GM23338 (cell line): ENCODE results near the gene SPG7. TPM values are rescaled to one million over a fixed set of nuclear protein-coding genes. Genes with fewer than 3 reads are reported as not detected.

Experiments used
- ATAC-seq: fragments of 200-7000 bp; cut with Tn5 transposase; 3 replicates; pipeline ENCODE4 v1.9.1; 2020
- DNase-seq: peaks from one replicate; pipeline ENCODE4 v3.0.0-alpha.2; 2015; ENCODE audit warnings: low spot score
- H2AFZ ChIP-seq: fragments of 200-600 bp; sonication (generic); 2 replicates; pipeline ENCODE4 v1.8.0; 2016; ENCODE audit warnings: antibody characterized with exemption, mild to moderate bottlenecking, moderate library complexity
- H3F3A ChIP-seq: fragments of 200-600 bp; sonication (generic); replicated peaks from 2 replicates; pipeline ENCODE4 v1.8.0; 2017; ENCODE audit warnings: antibody characterized with exemption, mixed run types, low read depth
- H3K27ac ChIP-seq: fragments of 200-600 bp; sonication (generic); 2 replicates; pipeline ENCODE4 v1.6.1; 2016; ENCODE audit warnings: low read depth
- H3K27me3 ChIP-seq: fragments of 200-600 bp; sonication (generic); 2 replicates; pipeline ENCODE4 v1.8.0; 2016; ENCODE audit warnings: mild to moderate bottlenecking, mixed run types, moderate library complexity; ENCODE audit not compliant: insufficient read depth
- H3K36me3 ChIP-seq: fragments of 200-600 bp; sonication (generic); 2 replicates; pipeline ENCODE4 v1.8.0; 2016; ENCODE audit warnings: mild to moderate bottlenecking; ENCODE audit not compliant: insufficient read depth
- H3K4me1 ChIP-seq: fragments of 200-600 bp; sonication (generic); 2 replicates; pipeline ENCODE4 v1.8.0; 2016; ENCODE audit warnings: mild to moderate bottlenecking, moderate library complexity; ENCODE audit not compliant: insufficient read depth
- H3K4me2 ChIP-seq: fragments of 200-600 bp; sonication (generic); 2 replicates; pipeline ENCODE4 v1.7.1; 2017; ENCODE audit warnings: mixed run types
- H3K4me3 ChIP-seq: fragments of 200-600 bp; sonication (generic); 2 replicates; pipeline ENCODE4 v1.6.1; 2016; ENCODE audit warnings: mixed run types
- H3K79me2 ChIP-seq: fragments of 200-600 bp; sonication (generic); replicated peaks from 2 replicates; pipeline ENCODE4 v1.8.0; 2017; ENCODE audit warnings: mild to moderate bottlenecking; ENCODE audit not compliant: insufficient read depth
- H3K9me2 ChIP-seq: fragments of 200-600 bp; sonication (generic); 2 replicates; pipeline ENCODE4 v1.8.0; 2017; ENCODE audit not compliant: insufficient read depth
- H4K20me1 ChIP-seq: fragments of 200-600 bp; sonication (generic); replicated peaks from 2 replicates; pipeline ENCODE4 v1.8.0; 2017; ENCODE audit warnings: mild to moderate bottlenecking; ENCODE audit not compliant: insufficient read depth
- H3K27ac Mint-ChIP-seq: 2 replicates; pipeline ENCODE4 v1.8.0; 2020; ENCODE audit warnings: inconsistent platforms, mild to moderate bottlenecking, moderate library complexity, mixed read lengths
- H3K27me3 Mint-ChIP-seq: 3 replicates; pipeline ENCODE4 v1.8.0; 2022; ENCODE audit warnings: low read depth, mild to moderate bottlenecking, moderate library complexity, mixed read lengths, inconsistent platforms; ENCODE audit not compliant: insufficient read depth, poor library complexity
- H3K36me3 Mint-ChIP-seq: 3 replicates; pipeline ENCODE4 v1.8.0; 2021; ENCODE audit warnings: low read depth, mild to moderate bottlenecking, inconsistent platforms, moderate library complexity, mixed read lengths
- H3K4me1 Mint-ChIP-seq: 3 replicates; pipeline ENCODE4 v1.8.0; 2020; ENCODE audit warnings: mild to moderate bottlenecking, inconsistent platforms, mixed read lengths
- H3K4me3 Mint-ChIP-seq: 3 replicates; pipeline ENCODE4 v1.8.0; 2021; ENCODE audit warnings: moderate library complexity, mild to moderate bottlenecking, inconsistent platforms, mixed read lengths
- H3K9me3 Mint-ChIP-seq: 3 replicates; pipeline ENCODE4 v1.8.0; 2020; ENCODE audit warnings: moderate library complexity, mild to moderate bottlenecking, inconsistent platforms, mixed read lengths
- CREB1 ChIP-seq: fragments of 250-450 bp; sonication (Bioruptor Pico); IDR thresholded peaks from 2 replicates; pipeline ENCODE4 v1.5.0; 2020; ENCODE audit warnings: low read depth, mild to moderate bottlenecking, moderate library complexity
- EZH2 ChIP-seq: fragments of 200-600 bp; sonication (generic); IDR thresholded peaks from one replicate; pipeline ENCODE4 v1.8.0; 2017; ENCODE audit warnings: antibody characterized with exemption, mild to moderate bottlenecking, low read depth; ENCODE audit not compliant: unreplicated experiment
- EZH2phosphoT487 ChIP-seq: fragments of 200-600 bp; sonication (generic); IDR thresholded peaks from one replicate; pipeline ENCODE4 v1.8.1; 2018; ENCODE audit warnings: antibody characterized with exemption; ENCODE audit not compliant: unreplicated experiment
- JUNB ChIP-seq: IDR thresholded peaks from one replicate; pipeline ENCODE4 v1.6.1; 2016; ENCODE audit warnings: antibody characterized with exemption; ENCODE audit not compliant: unreplicated experiment
- NANOG ChIP-seq: IDR thresholded peaks from 2 replicates; pipeline ENCODE4 v1.6.1; 2016; ENCODE audit warnings: antibody characterized with exemption, borderline replicate concordance
- POLR2AphosphoS5 ChIP-seq: IDR thresholded peaks from 2 replicates; pipeline ENCODE4 v1.6.1; 2016; ENCODE audit warnings: antibody characterized with exemption, low read depth
- ZNF114 ChIP-seq: fragments of 250-450 bp; sonication (Bioruptor Pico); IDR thresholded peaks from 2 replicates; pipeline ENCODE4 v1.5.0; 2020; ENCODE audit warnings: mild to moderate bottlenecking, moderate library complexity
- ZNF331 ChIP-seq: fragments of 250-450 bp; sonication (Bioruptor Pico); IDR thresholded peaks from 2 replicates; pipeline ENCODE4 v1.5.0; 2020; ENCODE audit warnings: low read depth, mild to moderate bottlenecking, moderate library complexity
- polyA plus RNA-seq: library from polyadenylated mRNA; unstranded; fragments of >200 nt; fragmentation: Nextera tagmentation; extraction: Ambion mirVana; gene quantifications from 2 replicates; pipeline ENCODE4 v1.2.1, GENCODE V29; 2016
- total RNA-seq: library from RNA; depleted of rRNA; stranded (reverse); fragments of >200 nt; shearing (Covaris generic); gene quantifications from 2 replicates; pipeline ENCODE4 v1.2.3, GENCODE V29; 2014
- TF ChIP-seq, protein P1 (sequence below): IDR thresholded peaks from 2 replicates; pipeline ENCODE4 v1.6.1; 2016; ENCODE audit warnings: antibody characterized with exemption
- TF ChIP-seq, protein P2 (sequence below): fragments of 250-450 bp; sonication (Bioruptor Pico); IDR thresholded peaks from 2 replicates; pipeline ENCODE4 v1.5.0; 2020; ENCODE audit warnings: mild to moderate bottlenecking, moderate library complexity
- TF ChIP-seq, protein P3 (sequence below), 2 experiments: fragments of 200-600 bp in 1 of 2; sonication (generic) in 1 of 2; conservative IDR thresholded peaks; 2 replicates each; pipeline versions ENCODE4 v1.5.1 to v1.6.1; 2016 to 2017; ENCODE audit warnings: antibody characterized with exemption in 2 of 2, low read depth in 2 of 2, mild to moderate bottlenecking in 2 of 2, moderate library complexity in 1 of 2

Gene SPG7
- total and polyA plus RNA-seq, 2 experiments from 2014 or later, result 77.1 to 267 TPM

DNA sequence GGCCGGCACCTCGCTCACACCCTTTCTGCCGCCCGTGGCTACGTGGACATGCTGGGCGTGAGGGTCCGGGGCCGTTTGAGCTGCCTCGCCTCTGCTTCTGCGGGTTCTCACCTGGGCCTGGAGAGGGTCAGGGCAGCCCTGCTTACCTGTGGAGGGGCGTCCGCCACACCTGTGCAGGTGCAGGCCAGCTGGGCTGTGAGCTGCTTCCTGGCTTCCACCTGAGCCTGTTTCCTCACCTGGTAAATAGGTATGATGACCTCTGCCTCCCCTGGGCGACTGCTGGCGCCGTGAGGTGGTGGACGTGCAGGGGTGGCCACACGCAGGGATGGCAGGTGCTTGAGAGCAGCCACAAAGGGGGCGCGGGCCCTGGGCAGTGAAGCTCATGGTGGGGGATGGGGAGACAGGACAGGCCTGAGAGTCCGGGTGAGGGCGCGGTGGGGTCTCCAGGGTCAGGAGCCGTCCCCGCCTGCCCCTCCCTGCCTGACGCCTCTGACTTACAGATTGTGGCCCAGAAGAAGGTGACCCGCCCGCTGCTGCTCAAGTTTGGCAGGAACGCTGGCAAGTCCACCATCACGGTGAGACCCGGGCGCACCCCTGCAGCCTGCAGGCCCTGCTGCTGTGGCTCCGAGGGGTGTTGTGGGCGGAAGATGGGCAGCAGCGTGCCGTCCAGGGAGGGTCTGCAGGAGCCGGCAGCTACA, 75.1 kb downstream of the SPG7 start:
- H3K4me2 ChIP-seq, result no peak overlapping the region
- no peaks in the 10 kb centered on the region for H3K9me2 ChIP-seq
- peaks cover under 1% of the 10 kb centered on the region for H3K27me3 Mint-ChIP-seq
- H3K4me3 Mint-ChIP-seq, result no peak overlapping the region
- no peaks in the 10 kb centered on the region for H3K27me3 ChIP-seq
- H3K4me3 ChIP-seq, result no peak overlapping the region
- H3K36me3 ChIP-seq, result no peaks in the 10 kb centered on the region
- H3K79me2 ChIP-seq, result no peaks in the 10 kb centered on the region
- H3K27ac Mint-ChIP-seq, result no peak overlapping the region
- H3K36me3 Mint-ChIP-seq, result peaks cover 19% of the 10 kb centered on the region
- no peaks in the 10 kb centered on the region for H3K4me1 ChIP-seq
- H3K9me3 Mint-ChIP-seq, result peaks cover 10% of the 10 kb centered on the region
- no peaks in the 10 kb centered on the region for H4K20me1 ChIP-seq
- H2AFZ ChIP-seq, result no peak overlapping the region
- ATAC-seq, result no peak
- peaks cover 8% of the 10 kb centered on the region for H3F3A ChIP-seq
- H3K27ac ChIP-seq, result no peak overlapping the region
- DNase-seq, result no peak
- TF ChIP-seq CREB1 (CRISPR knock-in tag), result no peak
- TF ChIP-seq, protein P1, sequence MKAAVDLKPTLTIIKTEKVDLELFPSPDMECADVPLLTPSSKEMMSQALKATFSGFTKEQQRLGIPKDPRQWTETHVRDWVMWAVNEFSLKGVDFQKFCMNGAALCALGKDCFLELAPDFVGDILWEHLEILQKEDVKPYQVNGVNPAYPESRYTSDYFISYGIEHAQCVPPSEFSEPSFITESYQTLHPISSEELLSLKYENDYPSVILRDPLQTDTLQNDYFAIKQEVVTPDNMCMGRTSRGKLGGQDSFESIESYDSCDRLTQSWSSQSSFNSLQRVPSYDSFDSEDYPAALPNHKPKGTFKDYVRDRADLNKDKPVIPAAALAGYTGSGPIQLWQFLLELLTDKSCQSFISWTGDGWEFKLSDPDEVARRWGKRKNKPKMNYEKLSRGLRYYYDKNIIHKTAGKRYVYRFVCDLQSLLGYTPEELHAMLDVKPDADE, result no peak
- TF ChIP-seq JUNB, result no peak
- no peak for TF ChIP-seq NANOG
- TF ChIP-seq EZH2, result no peak
- TF ChIP-seq, protein P2, sequence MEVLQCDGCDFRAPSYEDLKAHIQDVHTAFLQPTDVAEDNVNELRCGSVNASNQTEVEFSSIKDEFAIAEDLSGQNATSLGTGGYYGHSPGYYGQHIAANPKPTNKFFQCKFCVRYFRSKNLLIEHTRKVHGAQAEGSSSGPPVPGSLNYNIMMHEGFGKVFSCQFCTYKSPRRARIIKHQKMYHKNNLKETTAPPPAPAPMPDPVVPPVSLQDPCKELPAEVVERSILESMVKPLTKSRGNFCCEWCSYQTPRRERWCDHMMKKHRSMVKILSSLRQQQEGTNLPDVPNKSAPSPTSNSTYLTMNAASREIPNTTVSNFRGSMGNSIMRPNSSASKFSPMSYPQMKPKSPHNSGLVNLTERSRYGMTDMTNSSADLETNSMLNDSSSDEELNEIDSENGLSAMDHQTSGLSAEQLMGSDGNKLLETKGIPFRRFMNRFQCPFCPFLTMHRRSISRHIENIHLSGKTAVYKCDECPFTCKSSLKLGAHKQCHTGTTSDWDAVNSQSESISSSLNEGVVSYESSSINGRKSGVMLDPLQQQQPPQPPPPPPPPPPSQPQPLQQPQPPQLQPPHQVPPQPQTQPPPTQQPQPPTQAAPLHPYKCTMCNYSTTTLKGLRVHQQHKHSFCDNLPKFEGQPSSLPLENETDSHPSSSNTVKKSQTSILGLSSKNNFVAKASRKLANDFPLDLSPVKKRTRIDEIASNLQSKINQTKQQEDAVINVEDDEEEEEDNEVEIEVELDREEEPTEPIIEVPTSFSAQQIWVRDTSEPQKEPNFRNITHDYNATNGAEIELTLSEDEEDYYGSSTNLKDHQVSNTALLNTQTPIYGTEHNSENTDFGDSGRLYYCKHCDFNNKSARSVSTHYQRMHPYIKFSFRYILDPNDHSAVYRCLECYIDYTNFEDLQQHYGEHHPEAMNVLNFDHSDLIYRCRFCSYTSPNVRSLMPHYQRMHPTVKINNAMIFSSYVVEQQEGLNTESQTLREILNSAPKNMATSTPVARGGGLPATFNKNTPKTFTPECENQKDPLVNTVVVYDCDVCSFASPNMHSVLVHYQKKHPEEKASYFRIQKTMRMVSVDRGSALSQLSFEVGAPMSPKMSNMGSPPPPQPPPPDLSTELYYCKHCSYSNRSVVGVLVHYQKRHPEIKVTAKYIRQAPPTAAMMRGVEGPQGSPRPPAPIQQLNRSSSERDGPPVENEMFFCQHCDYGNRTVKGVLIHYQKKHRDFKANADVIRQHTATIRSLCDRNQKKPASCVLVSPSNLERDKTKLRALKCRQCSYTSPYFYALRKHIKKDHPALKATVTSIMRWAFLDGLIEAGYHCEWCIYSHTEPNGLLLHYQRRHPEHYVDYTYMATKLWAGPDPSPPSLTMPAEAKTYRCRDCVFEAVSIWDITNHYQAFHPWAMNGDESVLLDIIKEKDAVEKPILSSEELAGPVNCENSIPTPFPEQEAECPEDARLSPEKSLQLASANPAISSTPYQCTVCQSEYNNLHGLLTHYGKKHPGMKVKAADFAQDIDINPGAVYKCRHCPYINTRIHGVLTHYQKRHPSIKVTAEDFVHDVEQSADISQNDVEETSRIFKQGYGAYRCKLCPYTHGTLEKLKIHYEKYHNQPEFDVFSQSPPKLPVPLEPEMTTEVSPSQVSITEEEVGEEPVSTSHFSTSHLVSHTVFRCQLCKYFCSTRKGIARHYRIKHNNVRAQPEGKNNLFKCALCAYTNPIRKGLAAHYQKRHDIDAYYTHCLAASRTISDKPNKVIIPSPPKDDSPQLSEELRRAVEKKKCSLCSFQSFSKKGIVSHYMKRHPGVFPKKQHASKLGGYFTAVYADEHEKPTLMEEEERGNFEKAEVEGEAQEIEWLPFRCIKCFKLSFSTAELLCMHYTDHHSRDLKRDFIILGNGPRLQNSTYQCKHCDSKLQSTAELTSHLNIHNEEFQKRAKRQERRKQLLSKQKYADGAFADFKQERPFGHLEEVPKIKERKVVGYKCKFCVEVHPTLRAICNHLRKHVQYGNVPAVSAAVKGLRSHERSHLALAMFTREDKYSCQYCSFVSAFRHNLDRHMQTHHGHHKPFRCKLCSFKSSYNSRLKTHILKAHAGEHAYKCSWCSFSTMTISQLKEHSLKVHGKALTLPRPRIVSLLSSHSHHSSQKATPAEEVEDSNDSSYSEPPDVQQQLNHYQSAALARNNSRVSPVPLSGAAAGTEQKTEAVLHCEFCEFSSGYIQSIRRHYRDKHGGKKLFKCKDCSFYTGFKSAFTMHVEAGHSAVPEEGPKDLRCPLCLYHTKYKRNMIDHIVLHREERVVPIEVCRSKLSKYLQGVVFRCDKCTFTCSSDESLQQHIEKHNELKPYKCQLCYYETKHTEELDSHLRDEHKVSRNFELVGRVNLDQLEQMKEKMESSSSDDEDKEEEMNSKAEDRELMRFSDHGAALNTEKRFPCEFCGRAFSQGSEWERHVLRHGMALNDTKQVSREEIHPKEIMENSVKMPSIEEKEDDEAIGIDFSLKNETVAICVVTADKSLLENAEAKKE, result no peak
- no peak for TF ChIP-seq EZH2phosphoT487
- no peak for TF ChIP-seq POLR2AphosphoS5
- no peak for TF ChIP-seq ZNF114 (CRISPR knock-in tag)
- no peak for TF ChIP-seq ZNF331
- TF ChIP-seq, protein P3, sequence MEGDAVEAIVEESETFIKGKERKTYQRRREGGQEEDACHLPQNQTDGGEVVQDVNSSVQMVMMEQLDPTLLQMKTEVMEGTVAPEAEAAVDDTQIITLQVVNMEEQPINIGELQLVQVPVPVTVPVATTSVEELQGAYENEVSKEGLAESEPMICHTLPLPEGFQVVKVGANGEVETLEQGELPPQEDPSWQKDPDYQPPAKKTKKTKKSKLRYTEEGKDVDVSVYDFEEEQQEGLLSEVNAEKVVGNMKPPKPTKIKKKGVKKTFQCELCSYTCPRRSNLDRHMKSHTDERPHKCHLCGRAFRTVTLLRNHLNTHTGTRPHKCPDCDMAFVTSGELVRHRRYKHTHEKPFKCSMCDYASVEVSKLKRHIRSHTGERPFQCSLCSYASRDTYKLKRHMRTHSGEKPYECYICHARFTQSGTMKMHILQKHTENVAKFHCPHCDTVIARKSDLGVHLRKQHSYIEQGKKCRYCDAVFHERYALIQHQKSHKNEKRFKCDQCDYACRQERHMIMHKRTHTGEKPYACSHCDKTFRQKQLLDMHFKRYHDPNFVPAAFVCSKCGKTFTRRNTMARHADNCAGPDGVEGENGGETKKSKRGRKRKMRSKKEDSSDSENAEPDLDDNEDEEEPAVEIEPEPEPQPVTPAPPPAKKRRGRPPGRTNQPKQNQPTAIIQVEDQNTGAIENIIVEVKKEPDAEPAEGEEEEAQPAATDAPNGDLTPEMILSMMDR (conservative IDR thresholded peaks at IDR 0.05; ENCODE audit: low read depth in 2 of 2), result no peak
- H3K4me1 Mint-ChIP-seq, result no peaks in the 10 kb centered on the region; the same call in 2 of the 3 replicates
